ENCODE results near the gene ATG4D. TPM values are rescaled to one million over a fixed set of nuclear protein-coding genes. Genes with fewer than 3 reads are reported as not detected.

ATG4D gene
- total and polyA plus RNA-seq, 10 of the 15 experiments (the other 5 are each of a cell fraction or from before 2014, with no cell fraction given) = 0.39 to 28.7 (median 13.4) TPM

GRCh38 chr19:10587839-10588150, 44.1 kb downstream of the ATG4D start (continued):
- no peak for TF ChIP-seq CTCF (IDR thresholded peaks at IDR 0.05 in 2 of 3, conservative IDR thresholded peaks at IDR 0.05 in 1 of 3; ENCODE audit: control insufficient read depth in 2 of 3, extremely low read depth in 1 of 3, insufficient read depth in 1 of 3, low read depth in 3 of 3, low read length in 3 of 3)
- no peak for TF ChIP-seq MXI1 (IDR thresholded peaks at IDR 0.05; ENCODE audit: low read depth, low read length)
- TF ChIP-seq IKZF2 (IDR thresholded peaks at IDR 0.05) = no peak
- TF ChIP-seq MEF2B (IDR thresholded peaks at IDR 0.05; ENCODE audit: partially characterized antibody, poor library complexity, severe bottlenecking) = no peak
- TF ChIP-seq CBX3 (IDR thresholded peaks at IDR 0.05; ENCODE audit: borderline replicate concordance, low read depth) = no peak
- no peak for TF ChIP-seq NR2F1 (conservative IDR thresholded peaks at IDR 0.05)

GRCh38 chr19:10593148-10593547, 49.4 kb downstream of the ATG4D start:
- Histone ChIP-seq H3K9ac (ENCODE audit: control insufficient read depth, insufficient read depth, low read length) (no peak overlapping the region), H3K9me3 (replicated peaks; ENCODE audit: control insufficient read depth, insufficient read depth, low read length) (no peaks in the 10 kb centered on the region), H3K4me1 (ENCODE audit: control insufficient read depth, insufficient read depth, low read length) (peaks cover 33% of the 10 kb centered on the region), H3K27ac (ENCODE audit: control insufficient read depth, insufficient read depth) (no peak overlapping the region), H3K4me3 (no peak overlapping the region), H3K36me3 (ENCODE audit: control insufficient read depth in 2 of 2, insufficient read depth in 2 of 2, low read length in 1 of 2) (no peaks in the 10 kb centered on the region), H4K20me1 (ENCODE audit: control insufficient read depth, insufficient read depth) (no peaks in the 10 kb centered on the region), H3K27me3 (replicated peaks in 1 of 2; ENCODE audit: control insufficient read depth in 2 of 2, insufficient read depth in 2 of 2, low read length in 1 of 2) (no peaks in the 10 kb centered on the region), H2AFZ (ENCODE audit: control insufficient read depth, low read depth, low read length) (no peak overlapping the region), H3K79me2 (ENCODE audit: control insufficient read depth, insufficient read depth, low read length) (no peaks in the 10 kb centered on the region), H3K4me2 (ENCODE audit: control insufficient read depth, insufficient read depth) (no peak overlapping the region)
- ChIA-PET SMC1A (ENCODE audit: uncharacterized antibody, unreplicated experiment) (interaction anchor here (1.0 to 2.6 kb wide), 4 partner anchors 11 to 125 kb away, joined by 3 to 9 read pairs (median 4); partner anchors contain the start of gene DNM2), CTCF (interaction anchor here (4.3 to 5.3 kb wide), 2 partner anchors 12 to 53 kb away, joined by 27 to 38 read pairs; no protein-coding TSS in a partner anchor), RAD21 (ENCODE audit: unreplicated experiment) (interaction anchor here (1.0 to 4.1 kb wide), 4 partner anchors 10 to 107 kb away, joined by 3 to 32 read pairs (median 6); no protein-coding TSS in a partner anchor), POLR2A (interaction anchor here (1.4 to 1.5 kb wide), 2 partner anchors 11 to 24 kb away, joined by 3 to 6 read pairs; no protein-coding TSS in a partner anchor)
- ATAC-seq = no peak; the same call in 2 of the 3 replicates
- WGBS (ENCODE audit: insufficient coverage, insufficient replicate concordance, low lambda C conversion rate, missing lambda C conversion rate) = 73% methylated on average over 7 of the region's 7 CpGs
- DNase-seq (ENCODE audit: low read depth, low spot score) = no peak
- intact Hi-C loops (cut with micrococcal nuclease; ENCODE audit: unreplicated experiment) = no loop called here
- TF ChIP-seq ZNF207 (IDR thresholded peaks at IDR 0.05; ENCODE audit: borderline replicate concordance) (no peak), TCF12 (IDR thresholded peaks at IDR 0.05; ENCODE audit: low read depth, low read length) (peak; percentile 55; the same call in 1 of the 2 replicates), CREM (IDR thresholded peaks at IDR 0.05; ENCODE audit: low read depth) (no peak), SMC3 (IDR thresholded peaks at IDR 0.05; ENCODE audit: borderline replicate concordance, low read length) (no peak), YY1 (IDR thresholded peaks at IDR 0.05; ENCODE audit: low read depth, low read length) (no peak), TBL1XR1 (IDR thresholded peaks at IDR 0.05; ENCODE audit: low read depth, low read length) (no peak), POLR2AphosphoS2 (IDR thresholded peaks at IDR 0.05; ENCODE audit: low read depth, low read length) (no peak)
- FAIRE-seq = no peak
- no TSS peak for BruUV-seq (replicated peaks)
- in situ Hi-C loops (cut with MboI) = no loop called here

Data from GM12878 (cell line).